Chondrocyte (in vitro differentiated cells): Measurements from ENCODE around the gene LRRC10. TPM values are rescaled to one million over a fixed set of nuclear protein-coding genes. Genes with fewer than 3 reads are reported as not detected.

Source experiments
- DNase-seq: peaks from one replicate; pipeline ENCODE4 v3.0.0; 2021; ENCODE audit warnings: mixed read lengths, low spot score
- H3K27ac Mint-ChIP-seq: one replicate; pipeline ENCODE4 v1.8.0; 2021; ENCODE audit warnings: mild to moderate bottlenecking, moderate library complexity, mixed read lengths; ENCODE audit not compliant: unreplicated experiment
- H3K27me3 Mint-ChIP-seq: 2 replicates; pipeline ENCODE4 v1.8.0; 2021; ENCODE audit warnings: low read depth, mixed read lengths
- H3K36me3 Mint-ChIP-seq: 2 replicates; pipeline ENCODE4 v1.8.0; 2021; ENCODE audit warnings: low read depth, mixed read lengths
- H3K4me1 Mint-ChIP-seq: 2 replicates; pipeline ENCODE4 v1.8.0; 2021; ENCODE audit warnings: low read depth, mild to moderate bottlenecking, mixed read lengths
- H3K4me3 Mint-ChIP-seq: one replicate; pipeline ENCODE4 v1.8.0; 2021; ENCODE audit warnings: mild to moderate bottlenecking, moderate library complexity, mixed read lengths; ENCODE audit not compliant: unreplicated experiment
- H3K9me3 Mint-ChIP-seq: 2 replicates; pipeline ENCODE4 v1.8.0; 2021; ENCODE audit warnings: low read depth, mixed read lengths
- CTCF ChIP-seq: fragments of 200-600 bp; sonication (generic); IDR thresholded peaks from 2 replicates; pipeline ENCODE4 v1.5.0; 2021; ENCODE audit warnings: antibody characterized with exemption, mild to moderate bottlenecking, moderate library complexity
- total RNA-seq: library from RNA; stranded (reverse); gene quantifications from 3 replicates; pipeline ENCODE4 v1.2.1, GENCODE V29; 2021

LRRC10 gene
- total RNA-seq, 1 donor from 2014 or later, result not detected

GRCh38 chr12:69600804-69601203 lies 9.9 kb downstream of the LRRC10 start:
- Mint-ChIP-seq H3K4me3 (no peak overlapping the region), H3K36me3 (peaks cover 50% of the 10 kb centered on the region), H3K4me1 (no peaks in the 10 kb centered on the region), H3K27me3 (no peaks in the 10 kb centered on the region), H3K9me3 (peaks cover 7% of the 10 kb centered on the region), H3K27ac (no peak overlapping the region)
- no peak for TF ChIP-seq CTCF
- no peak for DNase-seq

GRCh38 chr12:69598174-69598753 lies 12.4 kb downstream of the LRRC10 start:
- no peak overlapping the region for H3K27ac Mint-ChIP-seq
- no peaks in the 10 kb centered on the region for H3K27me3 Mint-ChIP-seq
- DNase-seq, result no peak
- H3K4me1 Mint-ChIP-seq, result no peaks in the 10 kb centered on the region
- TF ChIP-seq CTCF, result no peak
- H3K36me3 Mint-ChIP-seq, result peaks cover 57% of the 10 kb centered on the region
- H3K9me3 Mint-ChIP-seq, result peaks cover 4% of the 10 kb centered on the region
- no peak overlapping the region for H3K4me3 Mint-ChIP-seq

- H3K27me3 Mint-ChIP-seq, result no peaks in the 10 kb centered on the region
- no peaks in the 10 kb centered on the region for H3K4me1 Mint-ChIP-seq
- peak; percentile 36 for TF ChIP-seq CTCF
- no peak for DNase-seq
- H3K36me3 Mint-ChIP-seq, result peaks cover 48% of the 10 kb centered on the region
- H3K4me3 Mint-ChIP-seq, result no peak overlapping the region
- no peak overlapping the region for H3K27ac Mint-ChIP-seq
- no peaks in the 10 kb centered on the region for H3K9me3 Mint-ChIP-seq
These were observed 15.0 kb downstream of the LRRC10 start for GRCh38 chr12:69595689-69596088.

GRCh38 chr12:69589082-69589481 lies 21.6 kb downstream of the LRRC10 start:
- no peak overlapping the region for H3K4me3 Mint-ChIP-seq
- no peaks in the 10 kb centered on the region for H3K9me3 Mint-ChIP-seq
- TF ChIP-seq CTCF, result no peak
- DNase-seq, result no peak
- peaks cover 12% of the 10 kb centered on the region for H3K4me1 Mint-ChIP-seq
- no peak overlapping the region for H3K27ac Mint-ChIP-seq
- no peaks in the 10 kb centered on the region for H3K27me3 Mint-ChIP-seq
- H3K36me3 Mint-ChIP-seq, result peaks cover 35% of the 10 kb centered on the region

GRCh38 chr12:69588527-69588926 lies 22.2 kb downstream of the LRRC10 start:
- peaks cover 15% of the 10 kb centered on the region for H3K4me1 Mint-ChIP-seq
- no peak for TF ChIP-seq CTCF
- no peak overlapping the region for H3K27ac Mint-ChIP-seq
- no peak overlapping the region for H3K4me3 Mint-ChIP-seq
- peaks cover 31% of the 10 kb centered on the region for H3K36me3 Mint-ChIP-seq
- H3K27me3 Mint-ChIP-seq, result no peaks in the 10 kb centered on the region
- H3K9me3 Mint-ChIP-seq, result no peaks in the 10 kb centered on the region
- no peak for DNase-seq
